Small intestine (tissue), 7 donors: ENCODE results near the gene PDHA2. TPM values are rescaled to one million over a fixed set of nuclear protein-coding genes. Genes with fewer than 3 reads are reported as not detected.

Experiments
- DNase-seq, 2 donors: peaks; one replicate each; pipeline versions ENCODE4 v3.0.0 to v3.0.0-alpha.2; 2013
- FAIRE-seq: peaks from 2 replicates; lab custom pipeline; 2012; peaks lifted over from hg19 to GRCh38; lab: Jason Lieb, UNC
- H3K27ac ChIP-seq, 3 donors: one replicate each; pipeline ENCODE4 v1.5.1; 2013; ENCODE audit warnings: low read length in 2 of 3, mild to moderate bottlenecking in 2 of 3, control low read depth in 1 of 3, inconsistent platforms in 1 of 3, low read depth in 1 of 3, moderate library complexity in 1 of 3
- H3K27me3 ChIP-seq, 3 donors: one replicate each; pipeline ENCODE4 v1.6.1; 2013; ENCODE audit warnings: low read length in 3 of 3, inconsistent platforms in 1 of 3; ENCODE audit not compliant: control insufficient read depth in 3 of 3, insufficient read depth in 3 of 3
- H3K36me3 ChIP-seq, 3 donors: one replicate each; pipeline ENCODE4 v1.6.1; 2013; ENCODE audit warnings: low read length in 3 of 3, inconsistent platforms in 1 of 3, low read depth in 1 of 3, mild to moderate bottlenecking in 1 of 3, moderate library complexity in 1 of 3; ENCODE audit not compliant: control insufficient read depth in 3 of 3, insufficient read depth in 2 of 3
- H3K4me1 ChIP-seq, 3 donors: one replicate each; pipeline ENCODE4 v1.6.1; 2013; ENCODE audit warnings: low read length in 2 of 3, inconsistent platforms in 1 of 3, low read depth in 1 of 3, mild to moderate bottlenecking in 1 of 3, moderate library complexity in 1 of 3; ENCODE audit not compliant: control insufficient read depth in 3 of 3, insufficient read depth in 2 of 3
- H3K4me3 ChIP-seq, 3 donors: one replicate each; pipeline ENCODE4 v1.5.1; 2013; ENCODE audit warnings: low read length in 3 of 3, control low read depth in 1 of 3, inconsistent platforms in 1 of 3, low read depth in 1 of 3, mild to moderate bottlenecking in 1 of 3, moderate library complexity in 1 of 3
- H3K9me3 ChIP-seq, 2 donors: one replicate each; pipeline ENCODE4 v1.6.1; 2013; ENCODE audit warnings: low read depth in 1 of 2, low read length in 1 of 2; ENCODE audit not compliant: control insufficient read depth in 2 of 2, insufficient read depth in 1 of 2
- WGBS, 3 donors: extraction: QIAGEN DNeasy Blood & Tissue Kit; methylation state at CpG; one replicate each; pipeline ENCODE4 v1.1.7; 2013; 5-methylcytosine and 5-hydroxymethylcytosine counted together
- polyA plus RNA-seq, 4 donors: library from polyadenylated mRNA; stranded (reverse) in 3 of 4; unstranded in 1 of 4; fragments of 200-250 nt in 3 of 4; fragments of 120-200 nt in 1 of 4; gene quantifications; one replicate each; pipeline versions ENCODE4 v1.2.1 to v1.2.3, GENCODE V29; 2013
- donor health status: healthy with polysubstance abuse.
- donor health status: control.
- donor health status: control.
- donor health status: Bipolar disorder and iron deficiency.
- donor health status: healthy.

Gene PDHA2
- polyA plus RNA-seq, 4 donors, result not detected

DNA sequence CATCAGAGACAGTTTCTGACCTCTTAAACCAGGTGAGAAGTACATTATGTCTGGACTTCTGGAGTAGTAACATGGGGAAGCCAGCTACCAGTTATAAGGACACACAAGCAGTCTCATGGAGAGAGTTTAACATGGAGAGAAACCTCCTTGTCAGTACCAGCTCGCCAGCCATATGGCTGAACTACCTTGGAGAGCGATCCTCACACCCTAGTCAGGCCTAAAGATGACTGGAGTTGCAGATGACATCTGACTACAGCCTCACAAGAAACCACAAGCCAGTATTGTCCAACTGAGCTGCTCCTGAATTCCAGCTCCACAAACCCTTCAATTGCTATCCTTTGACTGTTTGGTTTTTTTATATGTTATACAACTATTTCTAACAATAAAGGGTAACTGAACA, 49.8 kb downstream of the PDHA2 start:
- H3K4me1 ChIP-seq, result no peaks in the 10 kb centered on the region
- FAIRE-seq (no peak), DNase-seq (no peak)
- H3K9me3 ChIP-seq, result peaks cover 0 to 7% of the 10 kb centered on the region in 2 donors
- 38 to 47% (median 42%) methylated on average over 2 of the region's 2 CpGs for WGBS, 3 donors
- H3K4me3 ChIP-seq, result no peak overlapping the region
- no peaks in the 10 kb centered on the region for H3K27me3 ChIP-seq
- H3K36me3 ChIP-seq, result no peaks in the 10 kb centered on the region
- no peak overlapping the region for H3K27ac ChIP-seq
